Loucy (cell line): ENCODE measurements around the gene DCLK2.

Source experiments
- H2AFZ ChIP-seq: fragments of 200-600 bp; sonication (generic); 2 replicates; pipeline ENCODE4 v1.6.0; 2016; ENCODE audit warnings: antibody characterized with exemption, mild to moderate bottlenecking, low read length, moderate library complexity
- H3F3A ChIP-seq: fragments of 200-600 bp; 2 replicates; pipeline ENCODE4 v1.6.0; 2016; ENCODE audit warnings: antibody characterized with exemption, low read depth, mild to moderate bottlenecking
- H3K27me3 ChIP-seq: fragments of 200-600 bp; sonication (generic); 2 replicates; pipeline ENCODE4 v1.6.1; 2014; ENCODE audit warnings: low read length, mild to moderate bottlenecking; ENCODE audit not compliant: insufficient read depth, poor library complexity, severe bottlenecking
- H3K36me3 ChIP-seq: fragments of 200-600 bp; sonication (generic); 2 replicates; pipeline ENCODE4 v1.6.1; 2016; ENCODE audit warnings: low read length; ENCODE audit not compliant: insufficient read depth
- H3K4me1 ChIP-seq: fragments of 200-600 bp; sonication (generic); 2 replicates; pipeline ENCODE4 v1.5.1; 2014; ENCODE audit warnings: low read length, mild to moderate bottlenecking; ENCODE audit not compliant: insufficient read depth, poor library complexity, severe bottlenecking
- H3K4me2 ChIP-seq: fragments of 200-600 bp; sonication (generic); 2 replicates; pipeline ENCODE4 v1.6.0; 2014; ENCODE audit warnings: antibody characterized with exemption, low read length, low read depth, mild to moderate bottlenecking; ENCODE audit not compliant: poor library complexity, severe bottlenecking
- H3K4me3 ChIP-seq: fragments of 200-600 bp; sonication (generic); 2 replicates; pipeline ENCODE4 v1.5.1; 2014; ENCODE audit warnings: low read length, mild to moderate bottlenecking, mixed read lengths; ENCODE audit not compliant: poor library complexity, severe bottlenecking
- H3K79me2 ChIP-seq: fragments of 200-600 bp; sonication (generic); 2 replicates; pipeline ENCODE4 v1.6.1; 2014; ENCODE audit warnings: low read length; ENCODE audit not compliant: insufficient read depth
- H3K9ac ChIP-seq: fragments of 200-600 bp; sonication (generic); 2 replicates; pipeline ENCODE4 v1.6.0; 2014; ENCODE audit warnings: mild to moderate bottlenecking, low read depth, low read length, moderate library complexity; ENCODE audit not compliant: poor library complexity, severe bottlenecking
- H3K9me2 ChIP-seq: fragments of 200-600 bp; sonication (generic); replicated peaks from 2 replicates; pipeline ENCODE4 v1.6.1; 2016; ENCODE audit warnings: low read depth, low read length, mixed read lengths
- H3K9me3 ChIP-seq: fragments of 200-600 bp; sonication (generic); 2 replicates; pipeline ENCODE4 v1.6.1; 2014; ENCODE audit warnings: mild to moderate bottlenecking, antibody characterized with exemption, low read length, low read depth; ENCODE audit not compliant: insufficient read depth
- H4K20me1 ChIP-seq: fragments of 200-600 bp; sonication (generic); 2 replicates; pipeline ENCODE4 v1.6.0; 2014; ENCODE audit warnings: antibody characterized with exemption, low read length, mild to moderate bottlenecking; ENCODE audit not compliant: insufficient read depth, poor library complexity, severe bottlenecking
- CTCF ChIP-seq: fragments of 200-600 bp; sonication (generic); conservative IDR thresholded peaks from 2 replicates; pipeline ENCODE4 v1.5.1; 2014; ENCODE audit warnings: mild to moderate bottlenecking, antibody characterized with exemption, low read length
- EZH2phosphoT487 ChIP-seq: fragments of 200-600 bp; IDR thresholded peaks from 2 replicates; pipeline ENCODE4 v1.6.1; 2018; ENCODE audit warnings: antibody characterized with exemption, mild to moderate bottlenecking, moderate library complexity, borderline replicate concordance

The DCLK2 gene

GRCh38 chr4:150212485-150212884, 134.2 kb downstream of the DCLK2 start:
- Histone ChIP-seq H3K27me3 (no peaks in the 10 kb centered on the region), H3K4me3 (no peak overlapping the region), H3K4me2 (no peak overlapping the region), H3K79me2 (no peaks in the 10 kb centered on the region), H4K20me1 (no peaks in the 10 kb centered on the region), H3K36me3 (no peaks in the 10 kb centered on the region), H3K4me1 (no peaks in the 10 kb centered on the region), H3K9ac (no peak overlapping the region), H3K9me2 (no peaks in the 10 kb centered on the region), H3F3A (no peaks in the 10 kb centered on the region), H2AFZ (no peak overlapping the region), H3K9me3 (no peaks in the 10 kb centered on the region)
- TF ChIP-seq CTCF (no peak), EZH2phosphoT487 (no peak)

GRCh38 chr4:150212927-150213326, 134.7 kb downstream of the DCLK2 start:
- H3K9ac ChIP-seq = no peak overlapping the region
- no peaks in the 10 kb centered on the region for H3K4me1 ChIP-seq
- H3F3A ChIP-seq = no peaks in the 10 kb centered on the region
- no peak for TF ChIP-seq EZH2phosphoT487
- no peak for TF ChIP-seq CTCF
- no peak overlapping the region for H2AFZ ChIP-seq
- H4K20me1 ChIP-seq = no peaks in the 10 kb centered on the region
- H3K4me3 ChIP-seq = no peak overlapping the region
- no peak overlapping the region for H3K4me2 ChIP-seq
- no peaks in the 10 kb centered on the region for H3K9me3 ChIP-seq
- no peaks in the 10 kb centered on the region for H3K27me3 ChIP-seq
- no peaks in the 10 kb centered on the region for H3K36me3 ChIP-seq
- H3K9me2 ChIP-seq = no peaks in the 10 kb centered on the region
- no peaks in the 10 kb centered on the region for H3K79me2 ChIP-seq

GRCh38 chr4:150215601-150216000, 137.4 kb downstream of the DCLK2 start:
- Histone ChIP-seq H3K9ac (no peak overlapping the region), H3K9me3 (no peaks in the 10 kb centered on the region), H3K4me2 (no peak overlapping the region), H3K79me2 (no peaks in the 10 kb centered on the region), H3K4me3 (no peak overlapping the region), H3K4me1 (no peaks in the 10 kb centered on the region), H4K20me1 (no peaks in the 10 kb centered on the region), H3F3A (no peaks in the 10 kb centered on the region), H3K27me3 (no peaks in the 10 kb centered on the region), H2AFZ (no peak overlapping the region), H3K9me2 (no peaks in the 10 kb centered on the region), H3K36me3 (no peaks in the 10 kb centered on the region)
- no peak for TF ChIP-seq CTCF
- TF ChIP-seq EZH2phosphoT487 = no peak
